BJ (cell line): Measurements from ENCODE around the gene CD1B. TPM values are rescaled to one million over a fixed set of nuclear protein-coding genes. Genes with fewer than 3 reads are reported as not detected.

ENCODE experiments used
- CTCF ChIA-PET: fragments of 350-600 bp; formaldehyde crosslinking; extraction: SDS; loops from one replicate; lab custom pipeline; 2021; ENCODE audit warnings: antibody characterized with exemption, inconsistent platforms; lab: Yijun Ruan, JAX
- POLR2A ChIA-PET: fragments of 300-600 bp; sonication (Branson Sonifier 250); formaldehyde crosslinking; extraction: SDS; loops from one replicate; lab custom pipeline; 2021; ENCODE audit warnings: antibody characterized with exemption; lab: Charles Lee
- DNase-seq: peaks from one replicate; pipeline ENCODE4 v3.0.0-alpha.2; 2011; ENCODE audit warnings: low read depth
- H3K27me3 ChIP-seq: 2 replicates; pipeline ENCODE4 v1.6.0; 2011; ENCODE audit warnings: low read length; ENCODE audit not compliant: control insufficient read depth, insufficient read depth
- H3K36me3 ChIP-seq: 2 replicates; pipeline ENCODE4 v1.5.1; 2011; ENCODE audit warnings: low read length; ENCODE audit not compliant: control insufficient read depth, insufficient read depth
- H3K4me3 ChIP-seq: 2 replicates; pipeline ENCODE4 v1.5.1; 2011; ENCODE audit warnings: low read depth, mild to moderate bottlenecking, control low read depth, low read length
- polyA plus RNA-seq: library from polyadenylated mRNA; depleted of rRNA; stranded (reverse); fragments of >200 nt; gene quantifications from 2 replicates; pipeline ENCODE4 v1.2.3, GENCODE V29; 2011
- TF ChIP-seq, protein P1 (sequence below): IDR thresholded peaks from 2 replicates; pipeline ENCODE4 v1.5.1; 2011; ENCODE audit warnings: low read depth, mild to moderate bottlenecking, control low read depth, inconsistent platforms, low read length, moderate library complexity; ENCODE audit not compliant: insufficient read depth

The CD1B gene
- polyA plus RNA-seq, 1 experiment: not detected

DNA sequence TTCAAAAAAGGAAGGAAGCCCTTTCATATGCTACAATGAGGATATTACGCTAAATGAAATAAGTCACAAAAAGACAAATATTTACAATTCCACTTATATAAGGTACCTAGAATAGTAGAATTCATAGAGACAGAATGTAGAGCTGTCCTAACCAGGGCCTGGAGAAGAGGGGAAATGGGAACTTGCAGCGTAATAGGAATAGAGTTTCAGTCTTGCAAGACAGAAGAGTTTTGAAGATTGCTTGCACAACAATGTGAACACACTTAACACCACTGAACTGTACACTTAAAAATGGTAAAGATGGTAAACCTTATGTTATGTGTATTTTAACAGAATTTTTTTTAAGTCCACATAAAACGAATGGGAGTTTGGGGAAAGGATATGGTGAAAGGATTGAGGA, 2.9 kb downstream of the CD1B start:
- ChIA-PET CTCF (interaction anchor here (1.0 kb wide), 1 partner anchor 12 kb away, joined by 3 read pairs; no protein-coding TSS in a partner anchor), POLR2A (no interaction called here)
- no peak for DNase-seq
- no peaks in the 10 kb centered on the region for H3K36me3 ChIP-seq
- TF ChIP-seq, protein P1, sequence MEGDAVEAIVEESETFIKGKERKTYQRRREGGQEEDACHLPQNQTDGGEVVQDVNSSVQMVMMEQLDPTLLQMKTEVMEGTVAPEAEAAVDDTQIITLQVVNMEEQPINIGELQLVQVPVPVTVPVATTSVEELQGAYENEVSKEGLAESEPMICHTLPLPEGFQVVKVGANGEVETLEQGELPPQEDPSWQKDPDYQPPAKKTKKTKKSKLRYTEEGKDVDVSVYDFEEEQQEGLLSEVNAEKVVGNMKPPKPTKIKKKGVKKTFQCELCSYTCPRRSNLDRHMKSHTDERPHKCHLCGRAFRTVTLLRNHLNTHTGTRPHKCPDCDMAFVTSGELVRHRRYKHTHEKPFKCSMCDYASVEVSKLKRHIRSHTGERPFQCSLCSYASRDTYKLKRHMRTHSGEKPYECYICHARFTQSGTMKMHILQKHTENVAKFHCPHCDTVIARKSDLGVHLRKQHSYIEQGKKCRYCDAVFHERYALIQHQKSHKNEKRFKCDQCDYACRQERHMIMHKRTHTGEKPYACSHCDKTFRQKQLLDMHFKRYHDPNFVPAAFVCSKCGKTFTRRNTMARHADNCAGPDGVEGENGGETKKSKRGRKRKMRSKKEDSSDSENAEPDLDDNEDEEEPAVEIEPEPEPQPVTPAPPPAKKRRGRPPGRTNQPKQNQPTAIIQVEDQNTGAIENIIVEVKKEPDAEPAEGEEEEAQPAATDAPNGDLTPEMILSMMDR: no peak
- no peaks in the 10 kb centered on the region for H3K27me3 ChIP-seq
- H3K4me3 ChIP-seq: no peak overlapping the region

GRCh38 chr1:158327481-158327880, 3.9 kb downstream of the CD1B start:
- no peak overlapping the region for H3K4me3 ChIP-seq
- ChIA-PET POLR2A (no interaction called here), CTCF (interaction anchor here (1.0 kb wide), 1 partner anchor 13 kb away, joined by 3 read pairs; no protein-coding TSS in a partner anchor)
- H3K36me3 ChIP-seq: no peaks in the 10 kb centered on the region
- no peaks in the 10 kb centered on the region for H3K27me3 ChIP-seq
- TF ChIP-seq, protein P1: no peak
- no peak for DNase-seq

DNA sequence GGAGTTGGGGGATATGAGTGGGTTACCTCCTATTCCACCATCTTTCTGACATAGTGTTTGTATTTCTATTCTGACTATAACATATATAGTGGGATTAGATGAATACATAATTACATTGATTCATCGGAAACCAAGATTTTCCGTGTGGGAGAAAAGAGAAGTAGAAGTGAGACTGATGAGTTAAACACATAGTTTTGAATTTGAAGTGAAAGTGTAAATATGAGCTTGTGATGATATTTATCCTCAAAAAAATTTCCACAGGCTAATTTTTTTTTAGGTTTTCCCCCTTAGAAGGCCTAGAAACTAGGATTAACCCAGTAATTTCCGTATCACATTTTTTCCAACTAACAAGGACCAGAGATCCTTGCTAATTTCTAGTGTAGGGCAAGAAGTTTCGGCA, 6.9 kb downstream of the CD1B start:
- Histone ChIP-seq H3K4me3 (no peak overlapping the region), H3K36me3 (no peaks in the 10 kb centered on the region), H3K27me3 (no peaks in the 10 kb centered on the region)
- TF ChIP-seq, protein P1: no peak
- no peak for DNase-seq
- CTCF ChIA-PET: no interaction called here
- POLR2A ChIA-PET: no interaction called here

GRCh38 chr1:158323866-158324265, 7.5 kb downstream of the CD1B start:
- ChIA-PET POLR2A (no interaction called here), CTCF (interaction anchor here (0.6 kb wide), 1 partner anchor 1472 kb away, joined by 3 read pairs; no protein-coding TSS in a partner anchor)
- DNase-seq: no peak

DNA sequence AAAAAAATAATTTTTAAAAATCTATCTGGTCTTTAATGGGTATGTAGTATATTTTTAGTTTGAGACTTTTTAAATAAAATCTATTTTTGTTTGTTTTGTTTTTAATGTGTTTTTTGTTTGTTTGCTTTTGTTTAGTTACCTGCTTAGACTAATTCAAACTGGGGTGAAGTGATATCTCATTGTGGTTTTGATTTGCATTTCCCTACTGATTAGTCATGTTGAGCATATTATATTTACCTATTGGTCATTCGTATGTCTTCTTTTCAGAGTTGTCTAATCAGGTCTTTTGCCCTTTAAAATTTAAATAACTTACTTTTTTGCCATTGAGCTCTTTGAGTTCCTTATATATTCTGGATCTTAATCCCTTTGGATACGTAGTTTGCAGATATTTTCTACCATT, 20.3 kb downstream of the CD1B start:
- H3K36me3 ChIP-seq: no peaks in the 10 kb centered on the region
- no peaks in the 10 kb centered on the region for H3K27me3 ChIP-seq
- TF ChIP-seq, protein P1: no peak
- DNase-seq: no peak
- ChIA-PET CTCF (no interaction called here), POLR2A (no interaction called here)
- no peak overlapping the region for H3K4me3 ChIP-seq

More at GRCh38 chr1:158323866-158324265, 7.5 kb downstream of the CD1B start:
- TF ChIP-seq, protein P1: no peak
- H3K36me3 ChIP-seq: no peaks in the 10 kb centered on the region
- no peaks in the 10 kb centered on the region for H3K27me3 ChIP-seq
- no peak overlapping the region for H3K4me3 ChIP-seq
